AG09319 (cell line): Measurements from ENCODE around the gene WIZ.

ENCODE experiments used
- DNase-seq: peaks from one replicate; pipeline ENCODE4 v3.0.0-alpha.2; 2010; ENCODE audit warnings: low read depth; ENCODE audit errors: extremely low read depth
- TF ChIP-seq, protein P1 (sequence below): IDR thresholded peaks from 2 replicates; pipeline ENCODE4 v1.5.1; 2011; ENCODE audit warnings: low read depth, mild to moderate bottlenecking, inconsistent platforms, low read length, moderate library complexity

The WIZ gene

DNA sequence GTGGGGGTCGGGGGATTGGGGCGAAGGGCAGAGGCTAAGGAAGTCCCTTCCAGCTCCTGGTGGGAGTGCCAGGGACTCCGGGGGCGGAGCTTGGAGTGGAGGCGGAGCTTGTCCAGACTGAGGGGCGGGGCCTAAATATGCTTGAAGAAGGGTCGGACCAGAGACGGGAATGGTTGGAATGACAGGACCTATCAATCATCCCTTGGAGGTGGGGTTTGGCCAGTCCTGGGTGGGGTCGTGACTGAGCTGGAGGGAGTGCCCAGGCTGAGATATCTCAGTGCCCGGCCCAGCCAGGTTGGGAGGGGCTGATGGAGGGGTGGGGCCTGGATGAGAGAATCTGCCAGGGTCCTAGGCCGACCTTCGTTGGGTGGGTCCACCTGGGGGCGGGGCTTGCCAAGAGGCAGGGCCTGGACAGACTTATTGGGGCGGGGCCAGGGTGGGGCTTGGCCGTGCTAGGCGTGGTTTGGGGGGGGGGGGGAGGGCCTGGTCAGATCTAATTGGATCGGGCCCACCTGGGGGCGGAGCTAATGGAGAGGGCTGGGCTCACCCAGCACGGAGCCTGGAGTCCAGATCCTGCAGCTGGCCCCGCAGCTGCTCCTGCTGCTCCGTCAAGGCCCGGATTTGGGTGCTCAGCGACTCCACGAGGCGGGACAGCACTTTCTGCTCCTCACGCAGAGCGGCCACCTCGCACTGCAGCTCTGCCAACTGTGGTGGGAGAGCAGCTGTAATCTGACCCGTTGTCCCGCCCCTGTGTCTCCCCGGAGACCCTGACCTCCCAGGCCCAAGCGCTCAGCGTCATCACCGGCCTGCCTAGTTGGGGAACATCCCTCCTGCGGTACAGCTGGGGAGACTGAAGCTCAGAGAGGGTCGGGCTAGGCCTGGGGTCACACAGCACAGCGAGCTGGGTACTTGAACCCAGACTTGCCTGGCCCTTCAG, 2.6 kb upstream of the WIZ start:
- TF ChIP-seq, protein P1, sequence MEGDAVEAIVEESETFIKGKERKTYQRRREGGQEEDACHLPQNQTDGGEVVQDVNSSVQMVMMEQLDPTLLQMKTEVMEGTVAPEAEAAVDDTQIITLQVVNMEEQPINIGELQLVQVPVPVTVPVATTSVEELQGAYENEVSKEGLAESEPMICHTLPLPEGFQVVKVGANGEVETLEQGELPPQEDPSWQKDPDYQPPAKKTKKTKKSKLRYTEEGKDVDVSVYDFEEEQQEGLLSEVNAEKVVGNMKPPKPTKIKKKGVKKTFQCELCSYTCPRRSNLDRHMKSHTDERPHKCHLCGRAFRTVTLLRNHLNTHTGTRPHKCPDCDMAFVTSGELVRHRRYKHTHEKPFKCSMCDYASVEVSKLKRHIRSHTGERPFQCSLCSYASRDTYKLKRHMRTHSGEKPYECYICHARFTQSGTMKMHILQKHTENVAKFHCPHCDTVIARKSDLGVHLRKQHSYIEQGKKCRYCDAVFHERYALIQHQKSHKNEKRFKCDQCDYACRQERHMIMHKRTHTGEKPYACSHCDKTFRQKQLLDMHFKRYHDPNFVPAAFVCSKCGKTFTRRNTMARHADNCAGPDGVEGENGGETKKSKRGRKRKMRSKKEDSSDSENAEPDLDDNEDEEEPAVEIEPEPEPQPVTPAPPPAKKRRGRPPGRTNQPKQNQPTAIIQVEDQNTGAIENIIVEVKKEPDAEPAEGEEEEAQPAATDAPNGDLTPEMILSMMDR, result no peak
- DNase-seq, result peak; percentile 54

DNA sequence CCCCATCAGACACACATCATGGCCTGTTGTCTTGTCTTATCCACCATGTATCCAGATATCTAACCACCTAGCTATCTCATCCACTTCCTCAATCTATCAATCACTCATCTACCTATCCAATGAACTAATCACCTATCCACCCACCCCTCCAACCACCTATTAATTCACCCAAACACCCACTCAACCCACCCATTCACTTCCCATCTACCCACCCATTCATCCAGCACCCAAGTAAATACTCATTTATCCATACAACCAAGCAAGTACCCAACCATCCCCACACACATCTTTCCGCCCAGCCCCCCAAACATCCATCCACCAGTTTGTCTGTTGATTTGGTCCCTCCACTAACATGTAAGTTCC, 753 bp upstream of the WIZ start:
- no peak for DNase-seq
- TF ChIP-seq, protein P1, result no peak

DNA sequence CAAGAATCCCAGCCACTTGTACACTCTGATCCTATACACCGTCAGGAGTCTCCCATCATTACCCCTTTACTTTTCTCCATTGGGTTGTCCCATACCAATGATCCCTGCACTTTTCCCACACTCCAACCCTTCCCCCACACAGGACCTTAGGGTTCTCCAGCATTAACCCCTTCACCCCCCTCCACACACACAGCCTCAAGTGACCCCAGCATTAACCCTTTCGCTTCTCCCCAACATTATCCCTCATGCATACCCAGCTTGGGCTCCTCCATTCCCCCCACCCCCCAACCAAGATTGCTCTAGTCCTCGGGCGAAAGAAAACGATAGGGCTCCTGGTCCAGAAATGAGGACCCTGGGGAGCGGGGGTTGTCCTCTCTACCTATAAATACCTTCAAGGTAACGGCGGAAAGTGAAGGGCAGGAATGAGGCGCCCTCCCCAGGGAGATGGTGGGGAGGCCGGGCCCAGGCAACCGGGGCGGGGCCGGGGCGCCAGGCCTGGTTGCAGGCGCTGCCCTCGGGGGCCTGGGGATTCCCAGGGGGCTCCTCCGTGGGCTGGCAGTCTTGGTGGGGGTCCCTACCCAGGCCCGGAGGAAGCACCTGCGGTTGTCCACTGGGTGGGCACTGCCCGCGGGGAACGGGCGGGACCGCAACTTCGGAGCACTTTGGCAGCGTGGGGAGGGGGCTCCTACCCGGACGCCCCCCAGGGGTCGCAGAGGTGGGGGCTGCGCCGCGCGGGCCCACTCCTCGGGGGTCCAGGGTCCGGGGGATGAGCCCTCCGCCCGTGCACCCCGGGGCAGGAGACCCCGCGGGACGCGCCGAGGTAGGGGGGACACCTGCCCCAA, 757 bp downstream of the WIZ start:
- TF ChIP-seq, protein P1, result no peak
- DNase-seq, result no peak

DNA sequence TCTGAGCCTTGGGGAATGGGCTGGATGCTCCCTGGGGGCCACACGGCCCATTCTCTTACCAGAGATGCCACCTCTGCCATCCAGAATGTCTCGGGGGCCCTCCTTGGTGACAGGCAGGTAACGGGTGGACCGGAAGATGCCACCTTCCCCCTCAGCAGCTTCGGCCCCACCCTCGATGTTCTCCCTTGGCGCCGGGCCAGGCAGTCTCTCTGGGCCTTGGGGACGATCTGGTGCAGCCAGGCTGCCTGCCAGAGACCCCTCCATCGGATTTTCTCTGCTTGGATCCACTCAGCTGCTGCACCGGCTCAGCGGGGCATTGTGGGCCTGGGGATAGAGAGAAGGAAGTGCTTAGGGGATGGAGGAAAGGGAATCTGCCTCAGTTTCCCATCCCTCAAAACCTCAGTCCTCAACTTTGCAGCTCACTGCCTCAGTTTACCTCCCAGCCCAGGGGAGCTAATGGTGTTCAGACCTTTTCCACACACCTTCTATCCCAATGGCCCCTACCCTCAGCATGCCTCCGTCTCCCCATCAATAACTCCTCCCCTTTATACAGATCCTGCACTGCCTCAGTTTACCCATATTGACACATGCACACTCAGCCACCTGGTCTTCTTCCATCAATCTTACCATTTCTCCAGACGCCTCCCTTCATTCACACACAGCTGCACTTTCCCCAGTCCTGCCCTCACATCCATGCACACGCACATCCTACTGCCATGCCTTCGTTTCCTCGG, 1.5 kb downstream of the WIZ start:
- no peak for DNase-seq
- TF ChIP-seq, protein P1, result no peak

DNA sequence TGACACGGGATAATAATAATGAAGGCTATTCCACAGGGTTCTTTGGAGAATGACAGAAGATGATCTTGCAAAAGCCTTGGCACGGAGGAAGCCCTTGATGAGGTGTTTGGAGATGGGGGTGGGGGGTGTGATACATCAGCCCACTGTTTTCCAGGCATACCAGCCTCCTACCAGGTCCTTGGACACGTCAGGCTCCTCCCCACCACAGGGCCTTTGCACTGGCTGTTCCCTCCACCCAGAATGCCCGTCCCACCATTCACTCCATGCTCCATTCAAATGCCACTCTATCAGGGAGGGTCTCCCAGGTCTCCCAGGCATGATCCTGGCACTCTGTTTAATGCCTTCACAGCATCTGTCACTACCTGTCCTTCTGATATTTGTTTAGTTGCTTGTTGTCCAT, 2.7 kb downstream of the WIZ start:
- no peak for DNase-seq
- TF ChIP-seq, protein P1, result no peak

DNA sequence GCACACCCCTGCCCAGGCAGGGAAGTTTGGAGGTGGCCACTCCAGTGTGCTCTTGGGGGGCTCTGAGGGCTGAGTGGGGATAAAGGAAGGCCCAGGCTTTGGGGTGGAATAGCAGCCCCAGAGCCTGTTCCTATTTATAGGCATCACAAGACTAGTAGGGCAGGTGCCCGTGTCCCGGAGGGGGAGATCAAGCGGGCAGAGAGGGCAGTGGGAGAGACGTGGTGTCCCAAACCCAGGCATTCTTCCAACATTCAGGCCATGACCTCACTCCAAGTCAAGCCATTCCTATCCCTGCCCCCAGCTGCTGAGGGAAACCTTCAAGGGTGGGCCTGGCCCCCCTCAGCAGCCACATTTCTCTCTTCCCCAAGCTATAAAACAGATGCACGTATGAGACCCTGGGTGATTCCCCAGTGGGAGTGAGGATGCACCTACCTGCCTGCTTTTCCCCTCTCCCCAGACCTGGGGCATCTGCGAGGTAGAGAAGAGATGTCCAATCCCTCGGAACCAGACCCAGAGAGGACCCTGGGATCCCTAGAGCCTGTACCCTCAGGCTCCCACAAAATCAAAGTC, 3.9 kb downstream of the WIZ start:
- TF ChIP-seq, protein P1, result no peak
- DNase-seq, result no peak
